GM10847 (cell line): ENCODE measurements around the gene MAML2.

ENCODE experiments used
- POLR2A ChIP-seq: IDR thresholded peaks from 2 replicates; pipeline ENCODE4 v1.6.1; 2011; ENCODE audit not compliant: insufficient read length; ENCODE audit errors: extremely low read depth

The MAML2 gene

DNA sequence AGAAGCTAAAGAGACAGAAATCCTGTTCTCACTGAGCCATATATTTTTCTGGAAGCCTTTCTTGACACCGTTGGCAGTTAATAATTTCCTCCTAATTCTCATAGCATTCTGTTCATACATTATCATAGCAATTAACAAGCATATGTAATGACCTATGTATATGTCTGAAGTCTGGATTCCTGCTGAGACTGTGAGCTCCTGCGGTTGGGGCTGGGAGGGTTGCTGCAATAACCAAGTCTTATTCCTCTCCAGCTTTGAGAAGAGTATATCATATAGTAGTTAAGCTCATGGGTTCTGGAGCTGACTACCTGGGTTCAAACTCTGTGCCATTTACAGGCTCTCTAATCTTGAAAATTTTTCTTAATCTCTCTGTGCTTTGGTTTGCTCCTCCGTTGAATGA, 175.2 kb downstream of the MAML2 start:
- no peak for TF ChIP-seq POLR2A

GRCh38 chr11:96167203-96167758, 175.7 kb downstream of the MAML2 start:
- TF ChIP-seq POLR2A, result no peak

- TF ChIP-seq POLR2A, result no peak
Measured at GRCh38 chr11:96162816-96163499, 180.0 kb downstream of the MAML2 start.

DNA sequence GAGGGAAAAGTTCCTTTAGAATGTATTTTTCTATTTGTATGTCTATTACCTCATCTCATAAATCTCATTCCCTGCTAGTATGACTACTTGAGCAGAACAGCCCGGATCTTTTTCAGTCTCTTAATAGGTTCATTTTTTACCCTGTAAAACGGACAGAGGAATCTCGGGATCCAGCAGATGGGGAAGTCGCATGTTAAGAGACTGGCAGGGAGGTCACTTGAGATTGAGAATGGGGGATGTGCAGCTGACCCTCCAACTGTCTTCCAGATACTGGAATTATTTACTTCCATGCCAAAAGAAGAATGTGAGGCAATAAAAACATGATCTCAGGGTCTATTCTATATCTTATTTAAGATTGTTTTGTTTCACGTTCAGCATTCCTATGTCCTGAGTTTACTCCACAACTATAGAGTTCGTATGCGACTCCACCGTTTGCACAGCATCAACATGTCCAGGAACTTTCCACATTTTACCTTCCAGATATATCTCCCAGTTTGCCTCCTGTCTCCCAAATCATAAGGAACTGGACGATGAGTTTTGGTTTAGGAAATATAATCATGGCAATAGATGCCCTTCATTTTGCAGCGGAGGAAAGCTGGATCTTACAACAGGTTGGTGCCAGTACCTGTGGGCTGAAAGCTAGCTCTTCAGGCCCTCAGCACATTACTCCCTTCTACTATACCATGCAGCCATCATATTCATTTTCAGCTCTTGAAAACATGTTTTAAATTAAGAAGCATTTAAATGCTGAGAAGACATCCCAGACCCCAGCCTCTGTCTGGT, 181.5 kb downstream of the MAML2 start:
- no peak for TF ChIP-seq POLR2A

- TF ChIP-seq POLR2A, result no peak
Measured at GRCh38 chr11:96160732-96161306, 182.2 kb downstream of the MAML2 start.

- TF ChIP-seq POLR2A, result no peak
Measured at GRCh38 chr11:96159968-96160367, 183.0 kb downstream of the MAML2 start.

DNA sequence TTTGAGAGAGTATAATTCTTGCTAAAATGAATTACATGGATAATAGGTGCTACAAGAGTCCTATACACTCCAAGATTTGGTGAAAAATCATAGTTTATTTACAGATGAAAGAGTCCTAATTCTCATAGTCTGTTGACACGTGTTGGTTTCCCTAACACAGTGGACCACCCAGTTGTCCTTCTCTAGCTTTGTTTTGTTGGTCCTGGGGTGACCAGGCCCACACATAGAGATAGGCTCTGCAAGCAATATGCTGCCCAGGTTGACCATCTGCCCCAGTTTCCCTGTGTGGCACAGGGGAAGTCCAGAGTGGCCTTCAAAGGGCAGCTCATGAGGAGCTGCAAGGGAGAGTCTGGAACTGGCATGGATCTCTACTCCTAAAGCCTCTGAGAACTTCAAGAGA, 184.9 kb downstream of the MAML2 start:
- TF ChIP-seq POLR2A, result no peak

GRCh38 chr11:96157517-96157873, 185.5 kb downstream of the MAML2 start:
- no peak for TF ChIP-seq POLR2A

DNA sequence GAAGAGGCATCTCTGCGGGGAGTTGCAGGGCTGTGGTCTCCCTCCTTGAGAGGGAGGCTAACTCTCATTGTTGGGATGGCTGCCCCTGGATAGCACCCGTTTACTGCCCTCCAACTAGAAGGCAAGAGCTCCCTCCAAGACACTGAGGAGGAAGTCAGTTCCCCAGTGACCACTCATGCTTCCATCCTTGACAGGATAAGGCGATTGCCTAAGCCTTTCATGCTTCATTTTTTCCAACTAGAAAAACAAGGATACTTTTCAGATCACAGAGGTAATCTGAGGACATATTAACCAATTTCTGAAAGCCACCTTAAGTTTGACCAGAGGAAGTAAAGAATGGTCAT, 186.6 kb downstream of the MAML2 start:
- no peak for TF ChIP-seq POLR2A

- no peak for TF ChIP-seq POLR2A
Measured at GRCh38 chr11:96155627-96156378, 187.2 kb downstream of the MAML2 start.

GRCh38 chr11:96154802-96155520, 188.0 kb downstream of the MAML2 start:
- TF ChIP-seq POLR2A, result no peak

DNA sequence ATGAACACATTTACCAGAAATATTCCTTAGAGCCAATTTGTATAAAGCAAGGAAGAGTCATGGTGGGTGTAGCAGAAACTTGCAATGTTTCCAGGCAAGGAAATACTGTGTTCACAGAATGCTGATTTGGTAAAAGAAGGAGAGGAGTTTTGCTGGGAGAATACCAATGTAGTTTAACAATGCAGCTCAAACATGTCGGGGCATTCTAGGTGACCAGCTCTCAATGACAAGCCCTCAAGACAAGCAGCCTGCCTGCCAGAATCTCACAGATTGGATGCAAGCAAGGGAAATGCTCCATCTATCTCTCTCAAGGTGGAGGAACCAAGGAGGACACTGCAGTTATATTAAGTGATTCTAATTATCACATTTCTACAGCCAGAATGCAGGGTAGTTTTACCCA, 190.4 kb downstream of the MAML2 start:
- TF ChIP-seq POLR2A, result no peak

DNA sequence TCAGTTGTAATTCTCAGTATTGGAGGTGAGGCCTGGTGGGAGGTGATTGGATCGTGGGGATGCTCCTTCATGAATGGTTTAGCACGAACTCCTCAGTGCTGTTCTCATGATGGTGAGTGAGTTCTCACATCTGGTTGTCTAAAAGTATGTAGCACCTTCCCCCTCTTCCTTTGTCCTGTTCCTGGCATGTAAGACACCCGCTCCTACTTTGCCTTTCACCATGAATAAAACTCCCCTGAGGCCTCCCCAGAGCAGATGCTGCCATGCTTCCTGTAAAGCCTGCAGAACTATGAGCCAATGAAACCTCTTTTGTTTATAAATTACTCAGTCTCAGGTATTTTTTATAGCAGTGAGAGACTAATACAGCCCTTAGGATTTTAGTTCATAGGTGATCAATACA, 191.5 kb downstream of the MAML2 start:
- no peak for TF ChIP-seq POLR2A

GRCh38 chr11:96150609-96151008, 192.4 kb downstream of the MAML2 start:
- TF ChIP-seq POLR2A, result no peak
